ENCODE data around the gene ZFP91.
"Not testable (repeated sequence)": the region's sequence is repeated elsewhere in the genome, so short reads cannot be mapped to it uniquely, and the experiment has no call there.

ZFP91 gene

GRCh38 chr11:58578635-58579191 is at the start of gene ZFP91:
Gene ZFP91 (plus strand): TSS chr11:58579063. CDS start chr11:58579282, 219 bp downstream.
- peak; percentile 93 to 96 for DNase-seq (ENCODE audit: low read depth in 1 of 2, low spot score in 1 of 2)

GRCh38 chr11:58530236-58530635 is 48.6 kb upstream of the ZFP91 start:
- DNase-seq (ENCODE audit: low read depth in 1 of 2, low spot score in 1 of 2) = no peak

GRCh38 chr11:58531865-58532341 is 47.0 kb upstream of the ZFP91 start:
- no peak for DNase-seq (ENCODE audit: low read depth in 1 of 2, low spot score in 1 of 2)

DNA sequence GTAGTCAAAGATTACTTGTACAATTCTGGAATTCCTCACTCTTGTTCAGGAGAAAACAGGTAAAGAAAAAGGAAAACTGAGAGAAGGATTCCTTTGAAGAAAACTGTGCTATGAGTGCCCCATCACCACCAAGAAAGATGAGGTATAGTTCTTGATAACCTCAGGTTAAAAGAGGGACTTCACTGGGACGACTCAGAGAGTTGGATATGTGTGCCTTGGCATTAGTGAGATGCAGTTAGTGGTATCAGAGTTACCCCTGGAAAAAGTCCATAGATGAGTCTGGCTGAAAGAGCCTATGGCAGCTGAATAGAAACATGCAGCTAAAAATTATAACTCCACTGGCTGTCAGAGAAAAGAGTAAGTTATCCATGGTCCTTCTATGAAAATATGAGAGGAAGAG is 32.0 kb upstream of the ZFP91 start:
- no peak for DNase-seq (ENCODE audit: low read depth in 1 of 2, low spot score in 1 of 2)

DNA sequence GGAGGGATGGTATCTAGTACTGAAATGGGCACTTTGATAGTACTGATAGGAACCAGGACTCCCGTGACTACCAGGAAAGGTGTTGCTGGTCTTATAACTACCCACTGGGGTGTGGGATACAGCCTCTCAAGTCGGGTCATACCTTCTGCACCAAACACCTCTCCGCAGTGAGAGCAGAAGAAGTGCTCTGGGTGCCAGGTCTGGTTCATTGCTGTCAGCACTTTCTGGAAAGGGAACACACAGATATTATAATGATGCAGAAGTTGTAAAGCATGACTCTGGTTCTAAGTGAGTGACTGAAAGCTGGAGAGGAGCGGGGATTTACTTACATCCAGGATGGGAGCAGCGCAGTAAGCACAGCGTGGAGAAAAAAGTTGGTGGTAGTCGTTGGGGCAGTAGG is 29.2 kb upstream of the ZFP91 start:
- no peak for DNase-seq (ENCODE audit: low read depth in 1 of 2, low spot score in 1 of 2)

GRCh38 chr11:58560842-58561241 is 18.0 kb upstream of the ZFP91 start:
- DNase-seq (ENCODE audit: low read depth in 1 of 2, low spot score in 1 of 2) = no peak

DNA sequence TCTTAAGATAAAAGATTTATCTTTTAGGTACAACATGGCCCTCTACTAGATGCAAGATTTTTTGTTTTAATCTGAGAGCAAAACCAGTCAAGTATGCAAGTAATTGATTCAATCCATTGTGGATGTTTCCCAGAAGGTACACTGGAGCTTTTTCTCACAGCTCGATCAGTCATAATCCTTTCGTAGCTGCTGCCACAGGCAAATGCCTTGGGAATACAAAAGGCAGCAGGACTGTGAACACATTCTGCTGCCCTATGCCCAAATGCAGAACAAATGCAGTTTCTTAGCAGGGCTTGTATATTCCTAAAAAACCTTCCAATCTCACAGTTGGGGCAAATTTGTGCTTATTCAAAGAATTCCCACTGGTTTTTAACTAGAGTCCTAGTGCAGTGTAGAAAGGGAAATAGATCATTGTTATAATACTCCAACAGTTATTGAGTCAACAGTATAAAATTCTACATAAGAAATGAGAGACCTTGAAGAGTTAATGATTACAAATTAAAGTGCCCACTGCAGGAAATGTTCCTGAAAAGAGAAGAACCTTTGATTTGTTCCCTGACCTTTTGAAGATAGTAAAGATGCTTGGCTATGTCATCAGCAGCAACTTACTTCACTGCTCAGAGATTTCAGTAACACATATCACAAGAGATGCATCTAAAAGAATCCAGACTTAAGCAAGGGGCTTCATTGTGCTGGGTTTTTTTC is 17.3 kb upstream of the ZFP91 start:
- no peak for DNase-seq (ENCODE audit: low read depth in 1 of 2, low spot score in 1 of 2)

DNA sequence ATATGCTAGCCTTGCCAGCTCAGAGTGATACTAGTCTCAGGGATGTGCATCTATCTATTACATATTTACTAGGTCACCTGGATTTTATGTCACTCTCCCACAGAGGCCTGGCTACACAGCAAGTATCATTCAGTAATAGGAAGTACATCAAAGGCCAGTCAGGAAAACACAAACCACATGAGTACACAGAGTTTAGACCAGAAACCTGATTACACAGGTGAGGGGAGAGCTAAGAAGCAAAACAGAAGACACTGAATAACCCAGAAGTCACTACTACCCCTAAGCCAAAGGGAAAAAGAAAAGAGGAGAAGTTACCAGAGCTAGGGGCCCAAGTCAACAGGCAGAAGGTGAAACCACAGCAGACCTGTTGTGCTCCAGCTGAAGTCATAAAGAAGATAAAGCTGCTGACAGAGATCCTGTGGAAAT is 16.5 kb upstream of the ZFP91 start:
- no peak for DNase-seq (ENCODE audit: low read depth in 1 of 2, low spot score in 1 of 2)

- no peak for DNase-seq (ENCODE audit: low read depth in 1 of 2, low spot score in 1 of 2)
Observed at GRCh38 chr11:58564231-58564630, 14.6 kb upstream of the ZFP91 start.

DNA sequence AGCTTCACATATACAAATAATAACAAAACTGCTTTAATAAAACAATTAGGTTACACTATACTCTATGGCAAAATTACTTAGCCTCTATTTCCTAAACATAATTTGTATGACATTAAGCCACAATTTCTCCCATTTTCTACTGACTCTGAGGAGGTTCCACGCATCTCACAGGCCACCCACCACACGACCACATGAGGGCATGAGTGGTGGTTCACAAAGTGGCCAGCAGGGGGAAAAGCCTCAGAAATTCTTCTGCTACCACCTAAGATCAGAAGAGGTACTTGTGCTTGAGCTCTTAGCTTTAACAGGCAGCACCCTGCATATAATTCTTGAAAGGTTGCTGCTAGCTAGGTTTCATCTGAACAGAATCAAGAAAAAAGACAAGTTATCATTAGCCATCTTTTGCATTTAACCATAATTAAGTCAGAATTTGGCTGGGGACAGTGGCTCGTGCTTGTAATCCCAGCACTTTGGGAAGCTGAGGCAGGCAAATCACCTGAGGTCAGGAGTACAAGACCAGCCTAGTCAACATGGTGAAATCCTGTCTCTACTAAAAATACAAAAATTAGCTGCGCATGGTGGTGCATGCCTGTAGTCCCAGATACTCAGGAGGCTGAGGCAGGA is 10.9 kb upstream of the ZFP91 start:
- peak; percentile 55 to 61 for DNase-seq (ENCODE audit: low read depth in 1 of 2, low spot score in 1 of 2)

DNA sequence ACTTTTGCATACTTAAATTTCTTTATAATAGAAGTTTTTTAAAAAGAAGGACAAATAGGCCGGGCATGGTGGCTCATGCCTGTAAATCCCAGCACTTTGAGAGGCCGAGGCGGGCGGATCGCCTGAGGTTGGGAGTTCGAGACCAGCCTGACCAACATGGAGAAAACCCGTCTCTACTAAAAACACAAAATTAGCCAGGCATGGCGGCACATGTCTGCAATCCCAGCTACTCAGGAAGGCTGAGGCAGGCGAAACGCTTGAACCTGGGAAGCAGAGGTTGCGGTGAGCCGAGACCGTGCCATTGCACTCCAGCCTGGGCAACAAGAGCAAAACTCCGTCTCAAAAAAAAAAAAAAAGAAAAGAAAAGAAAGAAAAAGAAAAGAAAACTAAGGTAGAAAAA is 6.0 kb upstream of the ZFP91 start:
- DNase-seq (ENCODE audit: low read depth in 1 of 2, low spot score in 1 of 2) = not testable (repeated sequence)

GRCh38 chr11:58573451-58574104 is 5.3 kb upstream of the ZFP91 start:
- peak in 1 of 2 donors; percentile 45 for DNase-seq (ENCODE audit: low read depth in 1 of 2, low spot score in 1 of 2)

GRCh38 chr11:58574881-58575280 is 4.0 kb upstream of the ZFP91 start:
- DNase-seq (ENCODE audit: low read depth in 1 of 2, low spot score in 1 of 2) = no peak

GRCh38 chr11:58575377-58576020 is 3.4 kb upstream of the ZFP91 start, which contains the start of gene LPXN:
Gene LPXN (minus strand): TSS chr11:58575856. CDS start chr11:58575772, 84 bp downstream.
- peak in 1 of 2 donors; percentile 32 for DNase-seq (ENCODE audit: low read depth in 1 of 2, low spot score in 1 of 2)

GRCh38 chr11:58576887-58577471 is 1.9 kb upstream of the ZFP91 start:
- no peak for DNase-seq (ENCODE audit: low read depth in 1 of 2, low spot score in 1 of 2)

DNA sequence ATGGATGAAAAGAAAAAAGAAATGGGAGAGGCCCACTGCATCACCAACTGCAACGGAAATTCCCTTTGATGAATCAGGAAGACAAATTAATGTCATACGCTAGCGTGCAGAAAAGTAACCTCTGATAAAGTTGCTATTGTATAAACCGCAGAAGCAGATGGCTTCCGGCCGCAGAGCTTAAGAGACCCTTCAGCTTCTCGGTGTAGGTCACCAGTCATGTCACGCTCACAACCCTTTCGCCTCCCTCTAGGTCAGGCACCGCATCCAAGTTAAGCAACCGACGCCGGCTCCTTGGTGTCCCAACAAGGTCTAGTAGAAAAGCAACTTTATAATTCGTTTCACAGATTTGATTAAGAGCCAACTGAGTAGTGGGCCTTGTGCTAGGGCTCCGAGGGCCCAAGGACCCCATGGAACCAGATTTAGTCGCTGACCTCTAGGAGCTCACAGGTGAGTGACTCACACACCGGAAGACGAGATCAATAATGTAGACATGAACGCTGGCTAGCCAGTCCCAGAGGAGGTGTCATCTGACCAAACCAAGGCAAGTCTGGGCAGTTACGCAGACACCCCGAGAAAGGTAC is 1.2 kb upstream of the ZFP91 start:
- peak; percentile 56 to 73 for DNase-seq (ENCODE audit: low read depth in 1 of 2, low spot score in 1 of 2)

DNA sequence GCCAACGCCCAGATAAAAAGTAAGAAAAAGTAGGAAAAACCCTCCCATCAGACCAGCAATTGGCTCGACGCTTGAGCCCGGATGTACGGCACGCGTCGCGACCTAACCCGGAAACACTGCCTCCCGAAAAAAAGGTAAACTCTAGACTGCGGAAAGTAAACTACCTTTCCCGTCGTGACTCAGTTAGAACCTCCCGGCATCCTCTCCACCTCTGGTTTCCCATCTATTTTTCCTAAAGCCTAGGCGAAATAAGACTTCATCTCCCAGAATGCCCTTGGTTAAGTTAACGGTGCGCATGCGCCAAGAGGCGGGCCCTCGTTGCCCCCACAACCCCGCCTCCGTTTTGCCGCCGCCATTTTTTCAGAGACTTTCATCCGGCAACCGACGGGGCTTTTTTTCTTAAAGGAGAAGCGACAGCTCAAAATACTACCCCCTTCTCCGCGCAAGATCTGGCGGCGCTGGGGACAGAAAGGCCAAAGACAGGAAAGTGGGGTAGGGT is 678 bp upstream of the ZFP91 start:
- DNase-seq (ENCODE audit: low read depth in 1 of 2, low spot score in 1 of 2) = peak; percentile 80 to 88

DNA sequence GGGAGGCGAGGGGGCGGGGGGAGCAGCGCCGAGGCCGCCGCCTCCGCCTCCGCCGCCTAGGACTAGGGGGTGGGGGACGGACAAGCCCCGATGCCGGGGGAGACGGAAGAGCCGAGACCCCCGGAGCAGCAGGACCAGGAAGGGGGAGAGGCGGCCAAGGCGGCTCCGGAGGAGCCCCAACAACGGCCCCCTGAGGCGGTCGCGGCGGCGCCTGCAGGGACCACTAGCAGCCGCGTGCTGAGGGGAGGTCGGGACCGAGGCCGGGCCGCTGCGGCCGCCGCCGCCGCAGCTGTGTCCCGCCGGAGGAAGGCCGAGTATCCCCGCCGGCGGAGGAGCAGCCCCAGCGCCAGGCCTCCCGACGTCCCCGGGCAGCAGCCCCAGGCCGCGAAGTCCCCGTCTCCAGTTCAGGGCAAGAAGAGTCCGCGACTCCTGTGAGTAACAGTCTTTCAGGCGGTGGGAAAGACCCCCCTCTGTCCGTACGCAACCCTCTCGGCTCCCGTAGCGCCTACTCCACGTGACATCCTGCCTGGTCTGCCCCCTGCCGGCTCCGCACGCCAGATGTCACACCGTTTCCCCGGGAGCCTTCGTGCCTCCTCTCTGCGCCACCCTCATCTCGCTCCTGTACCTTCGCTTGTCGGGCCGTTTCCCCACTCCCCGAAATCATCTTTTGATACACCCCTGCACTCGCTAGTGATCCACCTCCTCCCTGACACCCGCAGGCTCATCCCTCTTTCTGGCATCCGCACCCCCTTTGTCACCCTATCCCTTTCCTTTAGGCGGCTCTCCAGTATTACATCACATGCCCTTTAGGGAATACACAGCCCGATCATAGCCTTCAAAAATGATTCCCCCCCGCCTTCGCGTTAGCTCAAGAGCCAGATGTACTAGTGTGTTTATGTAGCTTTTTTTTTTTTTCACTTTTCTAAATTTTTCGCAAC is 598 bp downstream of the ZFP91 start:
- peak; percentile 84 to 88 for DNase-seq (ENCODE audit: low read depth in 1 of 2, low spot score in 1 of 2)

GRCh38 chr11:58580311-58580710 is 1.4 kb downstream of the ZFP91 start:
- DNase-seq (ENCODE audit: low read depth in 1 of 2, low spot score in 1 of 2) = no peak

Measured in activated T-helper 1 cell treated with anti-CD3 and anti-CD28 coated beads, Interleukin-2, amount 50 U/mL, for 16 hours (primary cell).